HG02970 (cell line): Measurements from ENCODE around the gene NKRF.

Experiments
- ATAC-seq: cut with Tn5 transposase; IDR thresholded peaks from one replicate; pipeline ENCODE4 v1.9.1; 2021; ENCODE audit warnings: mild to moderate bottlenecking, moderate library complexity, moderate number of reproducible peaks; ENCODE audit not compliant: unreplicated experiment, low FRiP score

NKRF gene

GRCh38 chrX:119617517-119618164, 11.4 kb upstream of the NKRF start:
- peak; percentile 62 for ATAC-seq

DNA sequence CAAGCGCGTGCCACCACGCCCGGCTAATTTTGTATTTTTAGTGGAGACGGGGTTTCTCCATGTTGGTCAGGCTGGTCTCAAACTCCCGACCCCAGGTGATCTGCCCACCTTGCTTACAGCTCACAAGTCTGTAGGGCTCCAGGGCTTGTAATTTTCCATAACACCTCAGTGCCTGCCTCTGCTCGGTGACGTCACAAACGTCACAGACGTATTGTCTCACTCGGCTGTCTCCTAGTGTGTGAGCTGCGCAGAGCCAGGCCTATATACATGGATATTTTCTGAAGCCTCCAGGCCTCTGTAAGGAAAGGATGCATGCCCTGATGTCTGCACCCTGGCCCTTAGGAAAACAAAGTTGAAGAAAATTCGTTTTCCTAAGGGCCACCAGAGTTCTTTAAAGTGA, 8.6 kb upstream of the NKRF start:
- no peak for ATAC-seq

DNA sequence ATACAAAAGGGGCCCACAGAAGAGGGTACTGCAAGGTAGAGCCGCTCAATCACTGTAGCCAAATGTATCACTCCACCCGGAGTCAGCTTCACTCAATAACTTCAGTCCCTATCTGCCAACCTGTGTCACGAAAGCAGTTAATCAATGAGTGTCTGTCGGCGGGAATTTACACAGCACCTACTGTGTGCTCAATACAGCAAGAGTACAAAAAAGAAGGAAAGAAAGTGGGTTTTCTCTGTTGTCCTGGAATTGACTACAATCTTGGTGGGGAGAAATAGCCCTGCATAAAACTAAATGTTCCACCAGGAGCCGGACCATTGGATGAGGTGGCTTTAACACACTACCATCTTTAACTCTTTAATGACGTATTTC, 780 bp upstream of the NKRF start:
- no peak for ATAC-seq

DNA sequence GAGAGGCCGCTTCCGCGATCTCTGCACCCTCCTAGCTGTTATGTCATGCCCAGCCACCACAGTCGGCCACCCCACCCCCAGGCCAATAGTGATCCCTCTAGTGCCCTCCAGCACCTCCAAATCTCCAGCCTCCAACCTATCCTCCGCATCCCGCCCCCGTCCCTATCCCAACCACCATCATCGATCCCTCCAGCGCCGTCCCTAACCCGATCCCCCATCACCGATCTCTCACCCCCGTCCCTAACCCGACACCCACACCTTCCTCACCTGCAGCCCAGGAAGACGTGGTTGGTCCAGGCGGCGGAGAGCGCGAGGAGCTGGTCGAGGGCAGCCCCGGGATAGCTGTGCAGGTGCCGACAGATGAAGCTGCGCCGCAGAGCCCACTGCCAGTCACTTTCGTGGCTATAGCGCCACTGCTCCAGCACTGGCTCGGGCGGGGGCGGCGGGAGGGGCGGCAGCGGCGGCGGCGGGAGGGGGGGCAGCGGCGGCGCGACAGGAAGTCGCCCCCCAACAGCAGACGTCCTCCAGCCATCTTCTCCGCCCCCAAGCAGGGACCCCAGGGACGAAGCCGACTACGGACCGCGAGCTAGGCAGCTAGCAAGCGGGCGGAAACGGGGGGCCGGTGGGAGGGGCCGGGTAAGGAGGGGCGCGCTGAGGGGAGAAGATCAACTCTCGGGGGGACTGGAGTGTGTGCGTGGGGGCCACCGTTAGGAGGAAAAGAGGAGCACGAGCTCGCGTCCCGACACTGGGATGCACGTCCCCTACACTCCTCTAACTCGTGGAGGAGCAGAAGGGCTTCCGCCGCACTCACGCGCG, 552 bp downstream of the NKRF start:
- peak; percentile 15 for ATAC-seq

DNA sequence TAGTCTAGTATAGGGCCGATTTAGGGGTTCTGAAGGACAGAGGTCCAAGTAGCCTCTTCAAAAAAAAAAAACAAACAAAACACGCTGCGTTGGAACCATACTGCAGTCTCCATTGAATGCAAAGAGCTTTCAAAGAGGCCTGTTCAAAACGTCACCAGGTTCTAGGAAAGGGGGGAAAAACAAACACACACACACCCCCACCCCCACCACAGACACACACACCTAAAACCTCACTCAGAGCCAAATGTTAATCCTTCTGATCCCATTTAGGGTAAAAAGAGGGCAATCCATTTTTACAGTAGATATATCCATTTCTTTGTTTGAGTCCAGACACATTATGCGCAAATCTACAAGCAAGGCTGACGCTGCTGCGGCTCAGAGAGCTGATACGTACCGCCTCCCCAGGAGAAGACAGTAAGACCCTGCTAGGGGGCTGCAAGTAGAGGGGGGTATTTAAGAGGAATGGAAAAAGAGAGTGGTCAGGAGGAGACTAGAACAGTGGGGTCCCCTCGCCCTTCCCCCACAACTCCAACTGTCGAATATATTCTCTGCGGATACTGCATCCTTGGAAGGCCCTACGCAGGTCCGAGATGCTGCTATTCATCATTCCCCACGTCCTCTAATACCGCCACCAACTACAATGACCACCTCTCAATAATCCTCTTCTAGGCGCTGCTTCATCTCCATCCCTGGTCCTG, 1.3 kb downstream of the NKRF start:
- ATAC-seq: no peak

- ATAC-seq: no peak
These were observed 3.4 kb downstream of the NKRF start for GRCh38 chrX:119602701-119603255.

GRCh38 chrX:119589810-119590209, 16.4 kb downstream of the NKRF start:
- ATAC-seq: no peak

GRCh38 chrX:119583431-119584059, 22.7 kb downstream of the NKRF start:
- no peak for ATAC-seq

- no peak for ATAC-seq
These were observed 26.8 kb downstream of the NKRF start for GRCh38 chrX:119579414-119579813.

DNA sequence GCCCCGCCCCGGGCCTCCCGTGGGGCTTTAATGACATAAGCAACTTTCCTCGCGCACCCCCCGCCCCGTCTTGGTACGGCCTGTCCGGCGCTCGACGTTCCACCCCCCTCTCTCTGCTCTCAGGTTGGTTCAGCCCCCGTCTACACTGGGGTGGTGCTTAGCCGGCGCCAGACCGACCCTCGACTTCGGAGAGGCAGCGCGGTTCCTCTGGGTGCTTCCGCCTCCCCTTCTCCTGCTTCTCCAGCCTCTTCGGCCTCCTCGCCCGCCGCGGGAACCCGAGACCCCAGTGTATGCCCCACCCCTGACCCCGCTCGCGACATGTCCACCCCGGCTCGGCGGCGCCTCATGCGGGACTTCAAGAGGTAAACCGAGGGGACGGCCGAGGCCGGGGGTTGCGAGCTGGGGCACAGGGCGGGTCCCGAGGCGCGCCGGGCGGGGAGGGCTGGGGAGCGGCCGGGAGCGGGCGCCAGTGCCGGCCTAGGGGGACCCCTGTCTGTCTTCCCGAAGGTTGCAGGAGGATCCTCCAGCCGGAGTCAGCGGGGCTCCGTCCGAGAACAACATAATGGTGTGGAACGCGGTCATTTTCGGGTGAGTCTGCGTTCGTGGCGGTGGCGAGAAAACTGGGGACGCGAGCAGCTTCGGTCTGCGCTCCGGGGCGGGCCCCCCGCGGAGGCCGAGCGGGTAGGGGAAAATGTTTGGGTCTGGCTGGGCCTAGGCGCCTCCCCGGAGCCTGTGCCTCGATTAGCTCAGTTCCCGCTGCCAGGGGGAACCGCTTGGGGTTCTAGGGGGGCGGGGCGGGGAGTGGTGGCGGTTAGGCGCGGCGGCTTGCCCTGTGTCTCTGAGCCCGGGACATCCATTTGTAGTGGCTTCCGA, 31.6 kb downstream of the NKRF start, which contains the start of gene UBE2A:
TSS of gene UBE2A (plus strand) at position 170 of the 873 bp plus-strand sequence. CDS start at position 319, 149 bp downstream.
- ATAC-seq: peak; percentile 81

GRCh38 chrX:119573840-119574393, 32.3 kb downstream of the NKRF start:
- no peak for ATAC-seq

DNA sequence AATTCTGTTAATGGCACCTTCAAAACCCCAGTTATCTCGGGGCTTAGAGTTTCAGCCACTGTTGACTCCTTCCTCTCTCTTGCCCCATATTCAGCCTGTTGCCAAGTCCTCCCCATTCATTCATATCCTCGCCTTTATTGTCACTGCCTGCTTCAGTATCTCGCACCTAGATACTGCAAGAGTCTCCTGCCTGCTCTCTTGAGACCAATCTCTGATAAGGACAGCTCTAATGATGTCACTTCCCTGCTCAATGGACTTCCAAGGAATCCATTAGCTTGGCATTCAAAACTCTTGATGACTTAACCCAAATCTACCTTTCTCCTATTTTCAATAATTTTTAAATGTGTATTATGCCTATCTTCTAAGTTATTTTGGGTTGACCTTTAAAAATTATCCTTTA, 33.0 kb downstream of the NKRF start:
- ATAC-seq: no peak

- ATAC-seq: no peak
These were observed 35.8 kb downstream of the NKRF start for GRCh38 chrX:119570351-119570835.

DNA sequence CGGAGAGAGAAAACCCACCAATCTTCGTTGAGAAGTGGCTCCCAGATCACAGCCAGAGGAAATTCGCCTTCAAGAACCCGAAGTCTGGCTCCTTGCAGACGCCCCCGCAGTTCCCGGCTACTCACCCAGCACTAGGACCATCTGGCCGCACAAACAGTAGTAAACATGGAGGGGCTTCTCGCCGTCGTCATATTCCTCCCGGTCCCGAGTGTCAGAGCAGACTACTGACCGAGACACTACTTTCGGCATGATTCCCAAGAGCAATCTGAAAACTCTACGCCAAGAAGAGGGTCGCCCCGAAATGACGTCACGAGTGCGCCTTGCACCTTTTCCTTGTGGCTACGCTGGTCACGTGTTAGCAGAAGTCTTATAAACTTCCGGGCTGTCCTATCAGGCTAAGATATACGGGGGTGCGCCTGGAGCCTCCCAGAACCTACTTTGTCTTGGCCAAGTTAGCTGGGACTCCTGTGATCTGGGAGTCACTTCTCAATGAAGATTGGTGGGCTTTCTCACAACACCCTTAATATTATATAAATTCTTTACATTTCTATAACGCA, 41.0 kb downstream of the NKRF start, which contains the start of gene STEEP1:
TSS of gene STEEP1 (minus strand) at position 303 of the 557 bp plus-strand sequence. CDS start at position 249, 54 bp downstream.
- peak; percentile 57 for ATAC-seq

DNA sequence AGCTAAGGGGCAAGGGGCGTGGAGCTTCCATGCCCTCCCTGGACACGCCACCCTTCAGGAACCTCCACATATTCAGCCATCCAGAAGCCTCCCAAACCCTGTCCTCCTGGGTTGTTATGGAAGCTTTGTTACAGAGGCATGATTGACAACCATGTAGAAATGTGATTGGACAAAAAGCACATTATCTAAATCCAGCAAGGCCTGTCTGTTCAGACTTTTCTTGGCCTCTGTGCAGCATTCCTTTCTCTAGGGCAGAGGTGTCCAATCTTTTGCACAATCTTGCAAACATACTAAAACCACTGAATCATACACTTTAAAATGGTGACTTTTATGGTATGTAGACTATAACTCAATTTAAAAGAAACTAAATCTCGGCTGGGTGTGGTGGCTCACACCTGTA, 53.7 kb downstream of the NKRF start:
- ATAC-seq: no peak

DNA sequence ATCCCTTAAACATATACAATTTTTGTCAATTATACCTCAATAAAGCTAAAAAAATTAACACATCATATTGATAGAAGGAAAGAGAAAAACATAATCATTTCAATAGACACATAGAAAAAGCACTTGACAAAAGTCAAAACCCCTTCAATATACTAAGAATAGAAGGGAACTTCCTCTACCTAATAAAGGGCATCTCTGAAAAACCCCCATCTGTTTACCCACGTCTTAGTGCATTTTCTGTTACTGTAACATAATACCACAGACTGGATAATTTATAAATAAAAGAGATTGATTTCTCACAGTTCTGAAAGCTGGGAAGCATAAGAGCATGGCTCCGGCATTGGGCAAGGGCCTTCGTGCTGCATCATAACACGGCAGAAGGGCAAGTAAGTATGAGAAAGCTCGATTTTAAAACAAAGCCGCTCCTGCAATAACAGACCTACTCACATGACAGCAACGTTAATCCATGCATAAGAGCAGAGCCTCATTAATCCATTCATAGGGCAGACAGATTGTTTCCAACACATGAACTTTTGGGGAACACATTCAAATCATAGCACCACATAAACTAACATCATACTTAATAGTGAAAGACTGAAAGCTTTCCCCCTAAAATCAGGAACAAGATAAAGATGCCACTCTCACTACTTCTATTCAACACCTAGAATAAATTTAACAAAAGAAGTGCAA, 56.8 kb downstream of the NKRF start:
- ATAC-seq: no peak

DNA sequence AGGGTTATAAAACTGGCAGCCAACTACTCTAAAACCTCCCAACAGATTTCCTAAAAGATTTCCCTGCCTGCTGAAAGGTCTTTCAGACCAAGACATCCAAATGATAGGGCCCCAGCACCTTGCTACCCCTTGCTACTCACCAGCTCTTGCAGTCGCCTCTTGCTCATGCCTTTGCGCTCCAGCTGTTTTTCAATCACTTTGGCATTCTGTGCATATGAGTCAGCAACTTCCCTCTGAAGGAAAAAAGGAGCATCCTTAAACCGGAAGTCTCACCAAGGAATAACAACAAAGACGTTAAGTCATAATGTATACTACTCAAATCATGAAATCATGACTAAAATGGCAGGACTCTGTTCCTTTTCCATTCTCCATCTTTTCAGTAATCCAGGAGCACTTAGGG, 65.0 kb downstream of the NKRF start:
- no peak for ATAC-seq

- no peak for ATAC-seq
These were observed 66.4 kb downstream of the NKRF start for GRCh38 chrX:119539872-119540271.
